Measurements from ENCODE around the gene CDC6.
A peak's percentile ranks its signal among the peaks of the same experiment; 100 is the strongest.

CDC6 gene

GRCh38 chr17:40323391-40324381 lies 36.0 kb downstream of the CDC6 start:
- peak; percentile 44 to 78 (median 68) for DNase-seq

DNA sequence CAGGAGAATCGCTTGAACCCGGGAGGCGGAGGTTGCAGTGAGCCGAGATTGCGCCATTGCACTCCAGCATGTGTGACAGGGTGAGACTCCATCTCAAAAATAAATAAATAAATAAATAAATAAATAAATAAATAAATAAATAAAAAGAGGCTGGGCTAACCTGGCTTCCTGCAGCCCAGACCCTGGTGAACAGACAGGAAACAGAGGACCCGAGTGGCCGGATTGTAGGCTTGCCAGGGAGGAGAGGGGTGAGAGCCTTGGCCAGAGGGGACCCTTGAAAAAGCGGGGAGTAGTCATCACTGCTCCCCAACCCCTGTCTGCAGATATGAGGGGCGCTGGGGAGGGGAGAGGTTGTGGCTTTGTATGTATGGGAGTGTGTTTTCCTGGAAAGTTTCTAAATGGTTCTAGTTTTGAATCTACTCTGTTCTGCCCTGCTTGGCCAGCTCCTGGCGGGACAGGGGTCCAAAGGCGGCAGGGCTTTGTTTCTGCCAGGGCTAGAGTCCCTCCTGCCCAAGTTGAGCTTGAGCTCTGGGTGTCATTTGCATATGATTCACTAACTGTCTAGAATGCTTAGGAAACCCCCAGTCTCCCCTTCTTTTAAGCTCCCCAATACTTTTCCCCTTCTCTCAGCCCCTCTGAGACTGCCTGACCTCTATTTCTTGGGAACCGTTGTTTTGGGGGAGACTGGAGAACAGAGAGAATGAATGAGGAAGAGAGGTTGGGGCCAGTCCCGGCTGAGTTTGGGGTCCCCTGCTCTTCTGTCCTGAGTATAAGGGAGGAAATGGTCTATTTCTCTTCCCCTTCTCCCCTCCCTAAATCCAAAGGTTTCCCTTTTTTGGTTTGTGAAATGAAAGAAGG lies 37.7 kb downstream of the CDC6 start:
- no peak for DNase-seq

DNA sequence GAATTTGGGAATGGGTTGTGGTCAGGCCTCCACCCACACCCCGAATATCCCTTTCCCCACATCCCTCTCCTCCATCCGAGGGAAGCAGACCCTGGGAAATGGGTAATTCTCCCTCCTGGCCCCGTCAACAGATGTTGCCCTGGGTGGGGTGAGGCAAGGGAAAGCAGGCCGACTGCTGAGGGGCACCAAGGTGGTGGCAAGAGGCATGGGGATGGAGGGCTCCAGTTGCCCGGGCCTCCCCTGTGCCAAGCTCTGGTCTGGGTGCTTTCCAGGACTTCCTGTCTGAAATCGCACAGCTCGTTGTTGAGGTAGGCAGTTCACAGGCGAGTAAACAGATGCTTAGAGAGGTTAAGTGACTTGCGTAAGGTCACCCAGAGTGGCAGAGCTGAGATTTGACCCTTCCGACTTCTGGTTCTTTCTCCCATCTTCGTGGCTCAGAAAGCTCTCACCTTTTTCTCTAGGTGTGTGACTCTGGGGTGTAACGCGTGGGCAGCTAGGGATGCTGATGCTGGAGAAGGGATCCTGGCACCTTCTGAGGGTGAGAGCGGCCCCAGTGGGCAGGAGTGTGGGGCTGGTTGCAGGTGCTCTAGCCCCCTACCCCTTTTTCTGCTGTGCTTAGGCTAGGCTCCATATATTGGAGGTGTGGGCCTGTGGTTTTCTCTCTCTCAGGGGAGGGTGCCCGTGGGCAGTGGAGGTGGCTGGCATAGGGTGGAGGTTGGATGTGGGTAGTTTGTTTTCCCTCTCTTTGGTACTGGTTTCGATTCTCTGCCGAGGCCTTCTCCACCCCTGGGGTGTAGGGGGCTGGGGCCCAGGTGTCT lies 38.5 kb downstream of the CDC6 start:
- peak in 3 of 4 experiments; percentile 47 to 54 (median 50) for DNase-seq

DNA sequence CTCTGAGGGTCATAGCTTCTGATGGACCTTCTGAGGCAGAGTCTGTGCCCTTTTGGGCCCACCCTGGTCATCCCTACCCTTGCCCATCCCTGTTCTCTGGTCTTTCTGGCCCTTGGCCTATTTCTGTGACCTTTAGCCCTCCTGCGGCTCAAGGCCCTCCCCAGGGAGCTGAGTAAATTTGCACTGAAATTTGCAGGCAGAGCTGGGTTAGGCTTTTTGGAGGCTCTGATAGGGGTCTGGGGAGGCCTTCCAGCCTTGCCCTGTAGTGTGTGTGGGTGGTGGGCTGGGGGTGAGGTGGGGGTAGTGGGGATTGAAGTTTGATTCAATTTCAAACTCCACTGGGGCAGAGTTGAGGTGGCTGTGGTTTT lies 39.1 kb downstream of the CDC6 start:
- DNase-seq = no peak

- DNase-seq = no peak
Measured at GRCh38 chr17:40327244-40327729, 39.6 kb downstream of the CDC6 start.

DNA sequence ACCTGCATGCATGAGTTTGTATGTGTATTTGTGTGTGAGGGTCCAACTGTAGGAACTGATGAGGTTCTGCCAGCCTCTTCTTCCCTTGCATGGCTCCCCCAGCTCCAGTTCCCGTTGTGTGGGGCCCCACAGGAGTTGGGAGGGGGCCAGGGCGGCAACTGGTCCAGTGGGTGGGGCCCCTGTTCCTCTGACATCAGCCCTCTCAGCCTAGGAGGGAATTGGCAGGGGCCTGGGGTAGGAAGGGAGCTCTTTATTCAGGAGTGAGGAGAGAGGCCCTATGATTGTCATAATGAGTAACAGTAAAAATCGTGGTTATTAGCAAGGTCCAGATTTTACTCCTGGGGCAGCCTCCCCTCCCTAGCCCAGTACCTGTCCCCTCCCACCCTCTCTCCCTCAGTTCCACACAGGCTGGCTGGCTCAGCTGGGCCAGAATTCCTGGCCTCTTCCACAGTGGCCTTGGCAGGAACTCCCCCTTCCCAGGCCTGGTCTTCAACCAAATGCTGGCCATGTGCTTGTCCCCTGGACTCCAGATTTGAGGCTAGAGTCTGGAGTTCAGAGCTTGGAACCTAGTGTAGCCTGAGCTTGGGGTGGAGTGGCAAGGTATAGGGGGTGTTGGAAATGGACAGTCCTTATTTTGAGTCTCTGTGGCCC lies 40.2 kb downstream of the CDC6 start:
- peak in 1 of 4 experiments; percentile 36 for DNase-seq

GRCh38 chr17:40328386-40328766 lies 40.7 kb downstream of the CDC6 start:
- no peak for DNase-seq

- DNase-seq = peak; percentile 78 to 91 (median 84)
Measured at GRCh38 chr17:40329839-40330794, 42.4 kb downstream of the CDC6 start.

DNA sequence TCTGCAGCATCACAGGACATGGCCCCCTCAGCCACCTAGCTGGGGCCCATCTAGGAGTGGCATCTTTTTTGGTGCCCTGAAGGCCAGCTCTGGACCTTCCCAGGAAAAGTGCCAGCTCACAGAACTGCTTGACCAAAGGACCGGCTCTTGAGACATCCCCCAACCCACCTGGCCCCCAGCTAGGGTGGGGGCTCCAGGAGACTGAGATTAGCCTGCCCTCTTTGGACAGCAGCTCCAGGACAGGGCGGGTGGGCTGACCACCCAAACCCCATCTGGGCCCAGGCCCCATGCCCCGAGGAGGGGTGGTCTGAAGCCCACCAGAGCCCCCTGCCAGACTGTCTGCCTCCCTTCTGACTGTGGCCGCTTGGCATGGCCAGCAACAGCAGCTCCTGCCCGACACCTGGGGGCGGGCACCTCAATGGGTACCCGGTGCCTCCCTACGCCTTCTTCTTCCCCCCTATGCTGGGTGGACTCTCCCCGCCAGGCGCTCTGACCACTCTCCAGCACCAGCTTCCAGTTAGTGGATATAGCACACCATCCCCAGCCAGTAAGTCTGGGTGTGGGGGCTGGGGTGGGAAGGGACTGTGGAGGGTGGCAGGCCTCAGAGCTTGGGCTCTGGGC lies 43.3 kb downstream of the CDC6 start:
- no peak for DNase-seq

GRCh38 chr17:40331743-40332641 lies 44.3 kb downstream of the CDC6 start:
- peak in 1 of 4 experiments; percentile 50 for DNase-seq

- DNase-seq = peak; percentile 71 to 91 (median 86)
Measured at GRCh38 chr17:40333781-40334448, 46.2 kb downstream of the CDC6 start.

- no peak for DNase-seq
Measured at GRCh38 chr17:40335620-40336019, 47.9 kb downstream of the CDC6 start.

GRCh38 chr17:40337351-40337750 lies 49.7 kb downstream of the CDC6 start:
- DNase-seq = no peak

GRCh38 chr17:40338058-40338457 lies 50.4 kb downstream of the CDC6 start:
- DNase-seq = peak in 3 of 4 experiments; percentile 47 to 54 (median 52)

GRCh38 chr17:40338941-40339649 lies 51.4 kb downstream of the CDC6 start:
- DNase-seq = no peak

DNA sequence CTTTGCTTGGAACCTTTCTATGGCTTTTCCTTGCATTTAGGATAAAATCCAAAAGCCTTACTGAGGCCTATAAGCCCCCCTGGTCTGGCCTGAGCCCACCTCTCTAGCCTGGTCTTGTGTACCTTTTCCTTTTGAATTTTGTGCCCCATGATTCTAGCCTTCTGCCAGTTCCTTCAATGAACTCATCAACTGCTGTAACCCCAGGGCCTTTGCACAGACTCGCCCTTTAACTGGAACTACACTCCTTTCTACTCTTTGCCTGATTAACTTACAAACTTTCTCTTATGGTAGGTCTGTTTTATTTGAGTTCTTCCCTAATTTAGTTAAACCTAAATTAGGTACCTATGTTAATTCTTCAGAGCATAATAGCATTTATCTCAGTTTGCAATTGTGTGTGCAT lies 52.6 kb downstream of the CDC6 start:
- DNase-seq = no peak
